ENCODE data around the gene B3GALNT2. TPM values are rescaled to one million over a fixed set of nuclear protein-coding genes. Genes with fewer than 3 reads are reported as not detected.
"Not testable (repeated sequence)": the region's sequence is repeated elsewhere in the genome, so short reads cannot be mapped to it uniquely, and the experiment has no call there.

The B3GALNT2 gene
- total RNA-seq, 1 donor, result 43.0 TPM

GRCh38 chr1:235491644-235492043, 12.6 kb downstream of the B3GALNT2 start:
- DNase-seq (ENCODE audit: low read depth), result no peak
- no peak for TF ChIP-seq CTCF (IDR thresholded peaks at IDR 0.05; ENCODE audit: insufficient read depth, low read length)
- no peak overlapping the region for H3K4me3 ChIP-seq (ENCODE audit: low read depth, low read length)

DNA sequence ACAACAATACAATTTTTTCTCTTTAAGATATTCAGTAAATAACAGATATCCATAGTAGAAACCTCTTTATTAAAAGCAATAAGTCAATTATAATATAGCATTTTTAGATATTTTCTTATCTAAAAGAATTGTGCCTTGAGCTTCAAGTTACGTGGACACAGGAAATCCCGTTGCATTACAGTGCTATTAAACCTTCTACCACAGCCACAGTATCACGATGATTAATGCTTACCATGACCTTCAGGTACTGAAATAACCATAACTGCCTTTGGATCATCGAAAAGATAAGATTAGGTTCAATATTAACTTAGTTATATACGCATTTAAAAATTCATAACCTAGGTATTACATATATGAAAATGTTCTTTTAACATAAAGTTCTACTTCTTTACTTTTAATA, 17.9 kb downstream of the B3GALNT2 start:
- DNase-seq (ENCODE audit: low read depth), result no peak
- no peak overlapping the region for H3K4me3 ChIP-seq (ENCODE audit: low read depth, low read length)

GRCh38 chr1:235485558-235485957, 18.7 kb downstream of the B3GALNT2 start:
- TF ChIP-seq CTCF (IDR thresholded peaks at IDR 0.05; ENCODE audit: insufficient read depth, low read length), result no peak
- DNase-seq (ENCODE audit: low read depth), result no peak
- no peak overlapping the region for H3K4me3 ChIP-seq (ENCODE audit: low read depth, low read length)

More for the DNA sequence above, 17.9 kb downstream of the B3GALNT2 start:
- no peak for TF ChIP-seq CTCF (IDR thresholded peaks at IDR 0.05; ENCODE audit: insufficient read depth, low read length)

DNA sequence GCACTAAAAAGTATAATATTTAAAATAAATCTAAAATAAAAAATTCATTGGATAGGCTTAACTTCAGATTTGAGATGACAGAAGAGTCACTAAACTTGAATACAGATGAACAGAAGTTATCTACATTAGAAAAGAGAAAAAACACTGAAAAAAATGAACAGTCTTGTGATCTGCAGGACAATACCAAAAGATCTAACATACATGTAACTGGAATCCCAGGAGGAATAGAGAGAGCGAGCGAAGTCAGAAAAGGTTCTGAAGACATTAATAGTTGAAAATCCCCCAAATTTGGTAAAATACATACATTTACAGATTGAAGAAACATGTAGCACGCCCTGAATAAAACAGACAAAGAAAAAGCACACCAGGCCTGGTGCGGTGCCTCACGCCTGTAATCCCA, 21.2 kb downstream of the B3GALNT2 start:
- TF ChIP-seq CTCF (IDR thresholded peaks at IDR 0.05; ENCODE audit: insufficient read depth, low read length), result no peak
- no peak for DNase-seq (ENCODE audit: low read depth)
- H3K4me3 ChIP-seq (ENCODE audit: low read depth, low read length), result no peak overlapping the region

GRCh38 chr1:235473806-235474205, 30.4 kb downstream of the B3GALNT2 start:
- TF ChIP-seq CTCF (IDR thresholded peaks at IDR 0.05; ENCODE audit: insufficient read depth, low read length), result no peak
- DNase-seq (ENCODE audit: low read depth), result no peak
- no peak overlapping the region for H3K4me3 ChIP-seq (ENCODE audit: low read depth, low read length)

DNA sequence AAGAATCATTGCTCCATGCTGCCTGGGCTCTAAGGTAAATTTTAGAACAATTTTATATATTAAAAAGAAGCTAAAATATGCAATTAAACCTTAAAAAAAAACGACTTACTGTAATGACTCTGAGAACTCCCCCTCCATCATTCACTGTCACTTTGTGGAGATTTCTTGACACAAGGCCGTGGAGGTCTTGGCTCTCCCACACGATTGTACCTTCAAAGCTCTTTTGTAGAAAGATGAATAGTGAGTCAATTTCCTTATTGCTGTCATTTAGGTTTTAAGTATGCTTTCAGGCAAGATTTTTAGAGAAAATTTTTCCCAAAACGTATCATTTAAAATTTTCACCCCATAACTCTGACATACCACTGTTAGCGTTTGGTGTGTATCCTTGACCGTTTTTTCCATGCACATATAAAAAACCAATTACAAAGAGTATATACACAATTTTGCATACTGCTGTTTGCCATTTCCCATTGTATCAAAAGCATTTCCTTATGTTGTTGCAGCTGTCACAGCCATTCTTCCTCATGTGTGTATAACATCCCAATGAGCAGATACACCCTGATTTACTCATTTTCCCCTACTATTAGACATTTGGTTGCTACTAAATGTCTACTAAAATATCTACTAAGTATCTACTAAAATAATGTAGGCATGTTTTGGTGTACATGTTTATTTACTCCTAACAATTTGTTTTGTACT, 33.4 kb downstream of the B3GALNT2 start:
- DNase-seq (ENCODE audit: low read depth), result no peak
- H3K4me3 ChIP-seq (ENCODE audit: low read depth, low read length), result no peak overlapping the region
- no peak for TF ChIP-seq CTCF (IDR thresholded peaks at IDR 0.05; ENCODE audit: insufficient read depth, low read length)

DNA sequence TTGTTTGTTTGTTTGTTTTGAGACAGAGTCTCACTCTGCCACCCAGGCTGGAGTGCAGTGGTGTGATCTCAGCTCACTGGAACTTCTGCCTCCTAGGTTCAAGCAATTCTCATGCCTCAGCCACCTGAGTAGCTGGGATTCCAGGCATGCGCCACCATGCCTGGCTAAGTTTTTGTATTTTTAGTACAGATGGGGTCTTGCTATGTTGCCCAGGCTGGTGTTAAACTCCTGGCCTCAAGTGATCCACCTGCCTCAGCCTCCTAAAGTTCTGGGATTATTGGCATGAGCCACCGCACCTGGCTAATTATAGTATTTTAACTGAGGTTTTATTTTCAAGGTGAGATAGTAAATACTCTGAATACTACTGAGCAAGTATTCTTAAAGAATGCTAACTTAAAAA, 34.4 kb downstream of the B3GALNT2 start:
- DNase-seq (ENCODE audit: low read depth), result not testable (repeated sequence)

More for the DNA sequence above, 34.4 kb downstream of the B3GALNT2 start:
- not testable (repeated sequence) for H3K4me3 ChIP-seq (ENCODE audit: low read depth, low read length)

Data from fibroblast of the aortic adventitia (primary cell).